HPDE6-E6E7 (cell line): ENCODE results near the gene JOSD2.

Experiments
- DNase-seq: peaks from one replicate; pipeline ENCODE4 v3.0.0; 2011; ENCODE audit warnings: missing footprints; ENCODE audit errors: extremely low spot score

JOSD2 gene

DNA sequence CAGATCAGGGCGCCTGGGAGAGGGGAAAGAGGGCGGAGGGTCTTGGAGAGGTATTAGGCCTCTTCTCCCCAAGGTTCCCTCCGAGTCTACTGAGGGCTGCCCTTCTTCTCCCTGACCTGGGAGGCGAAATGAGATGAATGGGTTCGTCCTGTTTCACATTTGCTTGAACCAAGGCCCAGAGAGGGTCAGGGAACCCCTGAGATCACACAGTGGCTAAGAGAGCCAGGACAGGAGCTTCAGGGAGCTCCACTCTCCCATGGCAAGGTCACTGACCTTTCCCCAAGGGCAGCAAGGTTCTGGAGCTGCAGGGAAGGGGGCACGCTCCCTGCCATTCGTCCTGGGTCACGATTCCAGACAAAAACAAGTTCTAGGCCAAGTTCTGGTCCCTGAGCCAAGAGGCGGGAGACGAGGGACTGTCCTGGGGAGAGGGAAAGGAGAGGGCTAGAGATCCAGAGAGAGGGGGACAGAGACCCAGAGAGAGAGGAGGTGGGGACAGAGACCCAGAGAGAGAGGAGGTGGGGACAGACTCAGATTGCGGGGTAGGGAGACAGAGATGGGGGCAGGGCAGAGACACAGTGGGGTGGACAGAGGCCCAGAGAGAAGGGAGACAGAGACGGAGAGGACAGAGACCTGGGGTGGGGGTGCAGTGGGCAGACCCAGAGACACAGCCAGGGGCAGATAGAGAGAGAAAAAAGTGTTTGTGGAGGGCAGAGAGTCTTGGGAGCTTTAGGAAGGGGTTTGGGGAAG is 2.2 kb upstream of the JOSD2 start:
- DNase-seq: no peak

DNA sequence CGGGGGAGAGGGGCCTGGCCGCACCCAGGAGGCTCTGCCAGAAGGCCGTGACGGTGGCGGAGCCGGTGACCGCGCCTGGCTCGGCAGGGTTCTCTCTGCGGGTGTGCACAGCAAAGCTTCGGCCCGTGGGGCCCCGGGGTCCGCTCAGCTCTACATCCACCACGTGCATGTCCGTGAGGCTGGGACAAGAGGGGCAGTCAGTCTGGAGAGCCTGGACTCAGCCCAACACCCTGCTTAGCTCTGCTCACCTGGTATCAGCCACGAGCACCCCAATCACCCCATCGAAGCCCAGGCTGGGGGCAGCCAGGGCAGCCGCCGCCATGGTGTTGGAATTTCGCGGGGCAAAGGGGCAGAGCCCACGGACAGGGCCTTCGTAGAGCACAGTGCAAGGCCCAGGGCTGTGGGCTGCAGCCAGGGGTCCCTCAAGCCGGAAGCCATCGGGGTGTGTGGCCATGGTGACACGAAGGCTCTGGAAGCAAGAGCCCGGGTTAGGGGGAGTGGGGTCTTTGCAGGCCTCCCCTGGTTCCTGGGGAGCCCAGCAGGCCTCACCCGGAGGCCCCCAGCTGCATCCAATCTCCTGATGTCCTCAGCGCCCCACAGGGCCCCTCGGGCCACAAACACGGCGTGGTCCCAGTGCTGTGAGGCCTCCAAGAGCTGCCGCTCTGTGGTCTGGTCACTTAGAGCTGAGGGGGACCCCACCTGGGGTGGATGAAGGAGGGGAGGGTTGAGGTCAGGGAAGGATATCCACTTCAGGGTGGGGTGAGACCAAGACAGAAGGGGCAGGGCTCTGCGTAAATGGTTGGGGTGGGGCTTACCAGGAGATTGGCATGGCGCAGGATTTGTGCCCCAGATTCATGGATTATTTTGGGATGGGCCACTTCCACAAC is 1.4 kb upstream of the JOSD2 start:
- no peak for DNase-seq

DNA sequence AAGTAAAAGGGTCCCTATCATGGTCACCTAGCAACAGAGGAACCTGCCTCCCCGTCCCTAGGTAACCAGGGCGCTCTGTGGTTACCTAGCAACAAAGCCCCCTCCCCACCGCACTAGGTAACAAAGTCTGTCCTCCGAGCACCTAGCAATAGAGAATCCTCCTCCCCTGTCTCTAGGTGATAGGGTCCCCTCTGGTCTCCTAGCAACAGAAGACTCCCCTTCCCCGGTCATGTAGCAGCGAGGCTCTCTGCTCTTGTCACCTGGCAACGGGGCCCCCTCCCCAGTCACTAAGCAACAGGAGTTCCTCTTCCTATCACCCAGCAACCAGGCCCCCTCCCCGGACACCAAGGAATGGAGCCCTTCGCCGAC is 307 bp downstream of the JOSD2 start:
- no peak for DNase-seq

DNA sequence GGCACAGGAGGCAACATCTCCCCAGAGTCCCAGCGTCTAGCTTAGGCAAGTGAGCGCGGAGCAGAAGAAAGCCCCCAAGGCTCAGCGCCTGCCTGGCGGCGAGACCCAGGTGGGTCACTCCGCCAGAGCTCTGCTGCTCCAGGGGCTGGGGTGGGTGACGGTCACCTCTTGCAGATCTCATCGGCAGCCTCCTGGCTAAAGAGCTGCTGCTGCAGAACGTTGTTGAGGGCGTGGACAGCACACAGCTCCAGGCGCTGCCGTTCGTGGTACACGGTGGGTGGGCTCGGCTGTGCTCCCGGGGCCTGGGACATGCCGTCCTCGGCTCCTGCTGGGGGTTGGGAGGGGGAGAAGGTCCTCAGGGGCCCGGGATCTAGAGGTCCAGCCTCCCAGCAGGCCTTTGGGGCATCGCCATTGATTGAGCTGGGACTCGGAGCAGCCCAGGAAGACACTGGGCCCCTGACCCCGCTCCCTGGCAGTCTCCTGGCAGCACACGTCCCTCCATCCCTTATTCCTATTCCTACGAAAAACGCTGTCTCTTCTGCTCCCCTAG is 795 bp downstream of the JOSD2 start:
- no peak for DNase-seq

DNA sequence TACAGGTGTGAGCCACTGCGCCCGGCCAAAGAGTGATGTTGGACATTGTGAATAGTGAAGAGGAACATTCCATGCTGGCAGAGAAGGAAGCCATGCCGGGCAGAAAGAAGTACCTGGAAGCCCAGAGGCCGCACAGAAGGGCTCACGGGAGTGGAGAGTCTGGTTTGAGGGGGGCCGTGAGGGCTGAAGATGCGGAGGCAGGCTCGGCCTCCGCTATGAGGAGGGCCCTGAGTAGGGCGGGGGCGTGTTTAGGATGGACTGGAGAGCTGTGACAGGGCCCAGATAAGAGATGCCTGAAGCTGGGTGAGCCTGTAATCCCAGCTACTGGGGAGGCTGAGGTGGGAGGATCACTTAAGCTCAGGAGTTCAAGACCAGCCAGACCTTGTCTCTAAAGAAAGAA is 1.6 kb downstream of the JOSD2 start:
- DNase-seq: no peak

DNA sequence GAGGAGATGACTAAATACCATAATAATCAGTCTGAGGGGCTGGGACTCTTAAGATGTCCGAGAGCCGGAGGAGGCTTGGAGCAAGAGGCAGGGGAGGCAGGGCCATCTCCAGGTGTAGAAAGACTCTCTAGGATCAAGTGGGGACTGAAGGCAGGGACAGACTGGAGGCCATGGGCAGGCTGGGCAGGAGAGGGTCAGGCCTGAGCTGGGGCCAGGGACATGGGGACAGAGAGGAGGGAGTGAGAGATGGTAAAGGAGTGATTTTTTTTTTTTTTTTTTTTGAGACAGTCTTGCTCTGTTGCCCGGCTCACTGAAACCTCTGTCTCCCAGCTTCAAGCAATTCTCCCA is 2.2 kb downstream of the JOSD2 start:
- DNase-seq: no peak

DNA sequence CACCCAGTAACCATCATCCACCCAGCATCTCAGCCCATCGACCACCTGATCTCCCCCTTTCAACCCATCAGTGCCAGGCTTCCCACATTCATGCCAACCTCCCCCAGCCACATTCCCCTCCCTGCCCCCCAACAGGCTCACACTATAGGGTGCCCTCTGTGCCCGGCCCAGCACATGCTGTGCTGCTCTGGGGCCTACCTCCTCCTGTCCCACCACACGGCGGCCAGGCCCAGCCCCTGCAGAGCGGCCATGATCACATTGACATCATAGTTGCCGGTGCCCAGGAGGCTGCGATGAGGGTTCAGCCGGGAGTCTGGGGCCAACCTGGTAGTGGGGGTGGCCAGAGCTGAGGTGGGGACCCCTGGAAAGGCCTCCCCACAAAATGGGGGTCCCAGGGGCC is 3.6 kb downstream of the JOSD2 start:
- DNase-seq: no peak

DNA sequence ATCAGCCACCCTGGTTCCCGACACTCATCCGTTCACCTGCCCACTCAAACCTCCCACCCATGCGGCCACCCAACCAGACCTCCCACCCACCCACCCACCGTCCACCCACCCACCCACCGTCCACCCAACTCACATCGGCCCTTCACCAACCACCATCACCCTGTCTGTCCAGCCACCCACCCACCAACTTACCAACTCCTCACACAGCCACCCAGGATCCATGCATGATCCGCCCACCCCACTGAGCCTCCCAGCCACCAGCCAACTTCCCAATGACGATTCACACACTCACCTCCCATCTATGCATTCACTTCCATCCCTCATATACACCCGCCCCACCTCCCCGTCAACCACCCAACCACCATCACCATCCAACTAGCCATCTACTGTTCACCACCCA is 4.3 kb downstream of the JOSD2 start:
- no peak for DNase-seq

DNA sequence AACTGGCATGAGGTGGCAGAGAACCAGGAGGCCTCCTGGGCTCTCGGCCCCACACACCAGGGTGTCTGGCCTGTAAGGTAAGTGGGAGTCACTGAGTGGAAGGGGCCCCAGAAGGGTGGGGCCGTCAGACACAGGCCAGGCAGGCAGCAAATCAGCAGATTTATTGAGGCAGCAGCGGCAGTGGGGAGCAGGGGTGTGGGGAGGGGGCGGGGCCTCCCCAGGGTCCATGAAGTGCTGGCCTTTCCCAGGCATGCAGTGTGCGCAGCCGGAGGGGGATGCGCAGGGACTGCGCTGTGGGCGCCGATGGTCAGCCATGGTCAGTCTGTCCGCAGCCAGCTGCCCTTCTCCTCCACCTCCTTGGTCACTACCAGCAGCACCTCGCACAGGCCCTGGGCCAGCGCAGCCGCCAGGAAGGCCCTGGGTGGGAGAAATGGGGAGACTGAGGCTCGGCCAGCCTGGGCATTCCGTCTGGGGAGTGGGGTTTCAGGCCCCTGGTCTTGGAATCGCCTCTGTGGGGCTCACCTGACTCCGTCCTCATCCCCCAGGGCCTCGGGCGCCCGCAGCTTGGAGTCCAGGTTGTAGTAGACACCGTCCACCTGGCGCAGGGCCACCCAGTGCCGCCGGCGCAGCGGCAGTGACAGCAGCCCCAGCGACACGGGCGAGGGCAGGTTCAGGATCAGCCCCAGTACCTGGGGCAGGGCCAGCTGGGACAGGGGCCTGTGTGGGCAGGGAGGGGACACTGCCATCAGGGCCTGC is 5.0 kb downstream of the JOSD2 start:
- DNase-seq: no peak

DNA sequence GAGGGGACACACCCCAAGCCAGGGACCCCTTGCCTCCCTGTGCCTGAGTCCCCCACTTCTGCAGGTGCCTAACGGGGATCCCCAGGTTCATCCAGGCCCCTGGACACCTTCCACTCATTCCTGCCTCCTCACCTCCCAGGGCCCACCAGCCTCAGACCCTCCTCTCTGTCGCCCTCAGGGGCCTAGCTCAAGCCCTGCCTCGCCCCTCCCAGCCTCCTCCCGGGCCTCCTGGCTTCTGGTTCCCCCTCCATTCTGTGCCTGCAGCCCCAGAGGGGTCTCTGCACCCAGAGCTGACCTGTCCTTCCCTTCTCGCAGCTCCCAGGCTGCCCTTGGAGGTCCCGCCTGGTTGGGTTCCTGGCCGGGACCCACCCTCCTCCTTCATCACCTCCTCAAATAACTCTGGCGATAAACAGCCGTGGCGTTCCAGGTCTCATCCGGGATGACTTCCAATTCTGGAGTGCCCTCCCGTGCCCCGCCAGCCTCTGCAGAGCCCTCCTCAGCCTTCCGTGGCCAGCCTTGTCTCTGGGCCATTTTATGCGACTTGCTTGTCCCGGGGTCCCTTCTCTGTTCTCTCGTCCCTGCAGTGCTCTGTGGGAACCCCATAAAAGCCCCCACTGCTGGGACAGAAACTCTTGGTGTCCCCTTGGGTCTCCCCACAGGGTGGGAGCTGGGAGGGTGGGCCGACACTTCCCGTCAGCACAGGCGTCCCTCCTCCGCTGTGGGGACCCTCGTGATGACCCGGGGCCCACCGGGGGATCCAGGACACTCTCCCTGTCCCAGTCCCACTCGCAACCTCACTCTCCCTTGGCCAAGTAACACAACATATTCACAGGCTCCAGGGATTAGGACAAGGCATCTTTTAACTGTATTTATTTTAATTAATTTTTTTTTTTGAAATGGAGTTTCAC is 9.2 kb downstream of the JOSD2 start:
- DNase-seq: no peak

DNA sequence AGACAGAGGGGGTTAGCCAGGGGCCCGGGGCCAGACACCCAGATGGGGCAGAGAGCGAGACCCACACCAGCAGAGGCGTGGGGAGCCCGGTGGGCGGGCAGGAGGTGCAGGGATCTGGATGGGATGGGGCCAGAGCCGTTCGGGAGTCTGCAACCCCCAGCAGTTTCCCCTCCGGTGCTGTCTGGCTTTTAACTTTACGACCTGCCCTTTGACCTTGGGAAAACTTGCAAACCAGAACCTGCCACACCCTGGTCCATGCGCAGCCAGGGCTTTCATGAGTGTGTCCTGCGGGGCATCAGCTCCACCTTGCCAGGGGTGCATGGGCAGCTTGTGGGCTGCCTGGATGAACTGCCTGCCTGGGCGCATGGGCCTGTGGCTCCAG is 9.8 kb downstream of the JOSD2 start:
- DNase-seq: no peak

DNA sequence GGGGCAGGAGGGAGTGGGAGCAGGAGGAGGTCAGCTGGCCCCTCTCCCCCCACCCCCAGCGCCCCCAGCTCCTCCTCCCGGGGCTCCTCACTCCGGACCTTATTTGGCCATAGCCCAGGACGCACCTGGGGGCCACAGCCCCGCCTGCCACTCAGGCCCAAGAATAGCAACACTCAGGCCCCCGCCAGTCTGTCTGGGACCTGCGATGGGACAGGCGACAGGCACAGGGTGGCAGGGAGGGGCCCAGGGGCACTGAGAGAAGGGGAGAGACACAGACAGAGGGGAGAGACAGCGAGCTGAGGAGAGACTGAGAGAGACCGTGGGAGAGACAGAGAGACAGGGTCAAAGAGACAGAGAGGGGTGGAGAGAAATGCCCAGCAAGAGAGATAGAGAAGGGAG is 10.2 kb downstream of the JOSD2 start:
- DNase-seq: no peak

DNA sequence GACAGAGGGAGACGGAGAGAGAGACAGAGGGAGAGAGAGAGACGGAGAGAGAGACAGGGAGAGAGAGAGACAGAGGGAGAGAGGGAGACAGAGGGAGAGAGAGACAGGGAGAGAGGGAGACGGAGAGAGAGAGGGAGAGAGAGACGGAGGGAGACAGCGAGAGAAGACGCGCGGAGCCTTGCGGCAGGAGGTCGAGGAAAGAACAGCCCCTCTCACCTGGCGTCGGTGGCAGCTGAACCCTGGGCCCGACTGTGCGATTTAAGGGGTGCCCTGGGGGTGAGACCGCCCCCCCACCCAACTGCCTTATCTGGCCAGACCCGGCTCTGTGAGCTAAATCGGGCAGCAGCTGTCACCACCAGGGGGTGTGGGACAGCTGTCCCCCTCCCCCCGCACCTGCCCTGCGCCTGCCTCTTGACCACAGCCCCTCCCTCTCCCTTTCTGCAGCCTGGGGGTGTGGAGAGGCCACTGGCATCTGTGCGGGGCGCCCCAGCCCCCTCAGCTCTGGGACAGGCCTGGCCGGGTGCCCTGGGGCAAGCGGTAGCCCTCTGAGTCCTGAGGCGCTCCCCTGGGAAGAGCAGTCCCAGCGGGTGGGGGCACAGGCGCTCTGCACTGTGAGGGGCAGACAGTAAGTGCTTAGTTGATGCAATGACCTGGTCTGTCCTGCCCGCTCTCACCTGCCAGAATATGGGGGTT is 10.8 kb downstream of the JOSD2 start:
- no peak for DNase-seq

DNA sequence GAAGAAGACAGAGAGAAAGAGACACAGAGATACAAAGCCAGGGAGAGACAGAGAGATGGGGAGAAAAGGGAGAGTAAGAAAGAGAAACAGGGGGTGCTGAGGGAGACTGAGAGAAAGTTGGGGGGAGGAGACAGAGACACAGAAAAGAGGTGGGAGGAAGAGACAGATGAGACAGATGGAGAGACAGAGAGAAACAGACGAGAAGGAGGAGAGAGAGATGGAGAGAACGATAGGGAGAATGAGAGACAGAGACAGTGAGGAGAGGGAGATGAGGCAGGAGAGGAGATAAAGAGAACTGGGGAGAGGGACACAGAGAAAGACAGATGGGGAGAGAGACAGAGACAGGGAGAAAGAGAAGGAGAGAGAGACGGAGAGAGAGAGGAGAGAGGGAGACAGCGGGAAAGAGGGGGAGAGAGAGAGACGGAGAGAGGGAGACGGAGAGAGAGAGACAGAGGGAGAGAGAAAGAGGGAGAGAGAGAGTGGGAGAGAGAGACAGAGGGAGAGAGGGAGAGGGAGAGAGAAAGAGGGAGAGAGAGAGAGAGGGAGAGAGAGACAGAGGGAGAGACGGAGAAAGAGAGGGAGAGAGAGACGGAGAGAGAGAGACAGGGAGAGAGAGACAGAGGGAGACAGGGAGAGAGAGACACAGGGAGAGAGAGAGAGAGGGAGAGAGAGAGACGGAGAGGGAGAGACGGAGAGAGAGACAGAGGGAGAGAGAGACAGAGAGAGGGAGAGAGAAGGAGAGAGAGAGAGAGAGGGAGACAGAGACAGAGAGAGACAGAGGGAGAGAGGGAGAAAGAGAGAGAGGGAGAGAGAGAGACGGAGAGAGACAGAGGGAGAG is 12.6 kb downstream of the JOSD2 start:
- DNase-seq: no peak

DNA sequence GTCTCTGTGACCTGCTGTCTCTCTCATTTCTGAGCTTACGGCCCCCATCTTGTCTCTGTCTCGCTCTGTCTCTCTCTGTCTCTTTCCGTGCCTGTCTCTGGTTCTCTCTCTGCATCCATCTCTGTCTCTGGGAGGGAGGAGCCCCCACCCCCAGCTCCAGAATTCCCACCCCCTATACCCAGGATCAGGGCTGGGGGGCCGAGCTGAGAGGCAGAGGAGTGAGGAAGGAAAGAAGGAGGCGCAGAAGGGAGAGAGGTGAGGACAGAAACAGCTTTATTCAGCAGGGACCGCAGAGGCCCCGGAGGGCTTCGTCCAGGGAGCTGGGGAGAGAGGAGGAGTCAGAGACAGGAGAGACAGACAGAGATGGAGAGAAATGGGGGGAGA is 14.0 kb downstream of the JOSD2 start:
- DNase-seq: no peak

DNA sequence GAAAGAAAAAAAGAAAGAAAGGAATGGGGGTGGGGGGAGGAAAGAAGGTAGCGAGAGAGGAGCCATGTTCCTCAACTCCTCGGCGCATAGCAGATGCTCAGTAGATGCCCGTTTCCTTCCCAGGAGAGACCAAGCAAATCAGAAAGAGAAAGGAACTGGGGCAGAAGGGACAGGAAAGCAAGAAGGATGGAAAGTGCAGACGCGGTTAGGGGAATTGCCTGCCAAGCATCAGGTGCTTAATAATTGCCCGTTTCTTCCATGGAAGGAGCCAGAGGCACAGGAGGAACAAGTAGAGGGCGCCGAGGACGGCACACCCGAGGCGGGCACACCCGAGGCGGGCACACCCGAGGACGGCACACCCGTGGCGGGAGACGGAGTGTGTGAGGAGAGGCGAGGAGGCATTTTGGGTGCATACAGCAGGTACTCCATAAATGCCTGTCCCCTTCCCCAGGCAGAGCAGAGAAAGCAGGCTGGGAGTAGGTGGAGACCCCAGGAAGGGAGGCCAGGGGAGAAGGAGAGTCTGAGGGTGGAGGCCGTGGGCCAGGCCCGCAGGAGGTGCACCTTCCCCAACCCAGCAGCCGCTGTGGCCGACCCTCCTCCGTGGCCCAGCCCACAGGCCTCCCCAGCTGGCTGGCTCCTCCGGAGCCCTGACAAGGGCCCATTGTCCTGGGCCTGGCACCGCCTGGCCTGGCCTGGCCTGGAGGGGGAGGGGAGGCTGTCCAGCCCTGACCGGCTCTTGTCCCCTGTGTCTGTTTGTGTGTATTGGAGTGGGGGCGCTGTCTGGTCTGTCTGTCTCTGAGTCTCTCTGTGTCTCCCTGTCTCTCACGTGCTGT is 14.6 kb downstream of the JOSD2 start:
- no peak for DNase-seq

DNA sequence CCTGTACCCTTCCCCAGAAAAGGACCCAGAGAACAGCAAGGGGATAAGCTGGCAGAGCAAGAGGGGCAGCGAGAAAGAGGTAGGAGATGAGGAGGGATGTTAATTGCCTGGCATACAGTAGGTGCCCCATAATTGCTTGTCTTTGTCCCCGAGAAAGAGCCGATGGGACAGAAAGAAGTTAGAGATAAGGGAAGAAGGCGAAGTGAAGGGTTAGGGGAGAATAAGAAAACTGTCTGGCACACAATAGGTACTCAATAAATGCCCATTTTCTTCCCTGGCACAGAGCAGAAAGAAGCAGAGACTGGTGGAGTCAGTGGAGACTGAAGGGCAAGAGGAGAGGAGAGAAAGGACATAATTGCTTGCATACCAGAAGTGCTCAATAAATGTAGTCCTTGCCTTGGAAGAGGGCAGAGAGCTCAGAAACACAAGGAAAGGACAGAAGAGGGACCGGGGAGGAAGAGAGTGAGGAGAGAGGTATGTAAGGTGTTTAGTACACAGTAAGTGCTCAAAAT is 15.9 kb downstream of the JOSD2 start:
- no peak for DNase-seq

DNA sequence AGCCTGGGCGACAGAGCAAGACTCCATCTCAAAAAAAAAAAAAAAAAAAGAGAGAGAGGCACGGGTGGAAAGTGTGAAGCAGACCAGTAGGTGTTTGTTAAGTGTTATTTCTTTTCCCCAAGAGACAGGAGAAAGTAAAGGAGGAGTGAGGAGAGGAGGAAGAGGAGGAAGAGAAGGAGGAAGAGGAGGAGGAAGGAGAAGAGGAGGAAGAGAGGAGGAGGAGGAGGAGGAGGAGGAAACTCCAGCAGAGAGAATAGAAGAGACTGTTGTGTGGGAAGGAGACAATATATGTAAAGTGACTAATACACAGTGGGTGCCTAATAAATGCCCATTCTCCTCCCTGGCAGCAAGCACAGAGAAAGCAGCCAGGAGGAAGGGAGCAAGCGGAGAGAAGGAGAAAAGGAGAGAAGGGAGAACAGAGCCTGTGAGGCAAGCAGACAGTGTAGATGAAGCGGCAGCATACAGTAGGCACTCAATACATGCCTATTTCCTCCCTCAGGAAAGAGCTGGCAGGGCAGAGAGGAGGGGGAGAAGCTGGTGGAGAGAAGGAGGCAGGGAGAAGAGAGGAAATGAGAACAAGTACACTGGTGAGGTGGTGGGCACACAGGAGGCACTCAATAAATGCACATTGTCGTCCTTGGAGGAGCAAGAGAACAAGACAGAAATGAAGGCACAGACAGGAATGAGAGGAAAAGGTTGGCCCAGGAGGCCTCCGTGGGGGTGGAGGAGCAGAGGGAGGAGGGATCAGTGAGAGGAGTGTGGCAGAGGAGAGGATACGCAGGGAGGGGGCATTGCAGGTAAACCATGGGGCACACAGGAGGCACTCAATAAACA is 16.6 kb downstream of the JOSD2 start:
- no peak for DNase-seq
